ENCODE measurements around the gene PIK3C2G.

- TF ChIP-seq CTCF (IDR thresholded peaks at IDR 0.05) (no peak), POLR2A (IDR thresholded peaks at IDR 0.05) (no peak)
Measured at GRCh38 chr12:18400186-18400585, 138.9 kb downstream of the PIK3C2G start.

All from vagina (tissue), 2 donors.